IPS-15b (cell line): Measurements from ENCODE around the gene ARHGAP18.

ENCODE experiments used
- H3K27me3 ChIP-seq: one replicate; pipeline ENCODE4 v1.6.1; 2013; ENCODE audit warnings: low read length; ENCODE audit not compliant: control insufficient read depth, insufficient read depth
- H3K36me3 ChIP-seq: one replicate; pipeline ENCODE4 v1.6.1; 2013; ENCODE audit warnings: low read length; ENCODE audit not compliant: control insufficient read depth, insufficient read depth
- H3K4me1 ChIP-seq: one replicate; pipeline ENCODE4 v1.6.1; 2013; ENCODE audit warnings: mild to moderate bottlenecking, low read length; ENCODE audit not compliant: control insufficient read depth, insufficient read depth
- H3K4me3 ChIP-seq: one replicate; pipeline ENCODE4 v1.5.1; 2013; ENCODE audit warnings: low read depth, low read length
- H3K9ac ChIP-seq: one replicate; pipeline ENCODE4 v1.6.1; 2013; ENCODE audit warnings: low read depth, mild to moderate bottlenecking, low read length
- H3K9me3 ChIP-seq: one replicate; pipeline ENCODE4 v1.6.1; 2013; ENCODE audit warnings: mild to moderate bottlenecking, low read length; ENCODE audit not compliant: control insufficient read depth, insufficient read depth

The ARHGAP18 gene

GRCh38 chr6:129713806-129714333, 3.9 kb upstream of the ARHGAP18 start:
- Histone ChIP-seq H3K4me3 (no peak overlapping the region), H3K36me3 (no peaks in the 10 kb centered on the region), H3K4me1 (peaks cover 3% of the 10 kb centered on the region)

GRCh38 chr6:129711271-129711631, 1.3 kb upstream of the ARHGAP18 start:
- no peak overlapping the region for H3K9ac ChIP-seq
- H3K36me3 ChIP-seq = no peaks in the 10 kb centered on the region
- H3K9me3 ChIP-seq = no peaks in the 10 kb centered on the region
- no peaks in the 10 kb centered on the region for H3K27me3 ChIP-seq
- H3K4me1 ChIP-seq = peaks cover 3% of the 10 kb centered on the region
- no peak overlapping the region for H3K4me3 ChIP-seq

More at GRCh38 chr6:129713806-129714333, 3.9 kb upstream of the ARHGAP18 start:
- H3K9me3 ChIP-seq = no peaks in the 10 kb centered on the region
- H3K9ac ChIP-seq = no peak overlapping the region
- H3K27me3 ChIP-seq = no peaks in the 10 kb centered on the region

DNA sequence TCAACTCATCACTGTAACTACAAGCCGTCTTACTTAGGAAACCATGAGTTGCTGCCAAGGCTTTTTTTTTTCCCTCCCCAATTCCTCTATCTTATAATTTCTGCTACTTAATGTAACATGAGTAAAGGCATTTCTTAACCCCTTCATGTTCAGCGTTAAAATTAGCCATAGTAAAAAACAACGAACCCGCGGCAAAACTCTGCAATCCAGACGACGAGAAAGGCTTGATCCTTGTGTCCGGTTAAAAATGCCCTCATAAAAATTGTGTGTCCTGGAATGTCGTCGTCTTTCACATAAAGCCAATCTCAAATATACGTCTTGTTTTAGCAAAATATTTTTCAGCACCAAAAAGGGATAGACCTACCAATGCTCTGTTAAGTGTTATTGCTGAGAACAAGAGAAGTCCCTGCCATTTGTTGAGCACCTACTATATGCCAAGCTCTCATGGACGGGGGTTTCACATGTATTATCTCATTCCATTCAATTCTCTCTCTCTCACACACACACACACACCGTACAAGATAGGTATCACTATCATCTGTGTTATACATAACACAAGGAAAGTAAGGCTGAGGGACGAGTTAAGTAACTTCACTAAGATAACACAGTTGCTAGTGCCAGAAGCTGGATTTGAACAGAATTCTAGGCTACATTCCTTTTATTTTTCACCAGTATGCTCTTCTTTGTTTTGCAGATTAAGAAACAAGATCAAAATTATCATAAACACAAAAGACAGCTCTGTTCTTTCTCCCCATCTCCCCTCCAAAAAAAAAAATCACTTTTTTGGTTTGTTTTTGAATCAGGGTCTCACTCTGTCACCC, 683 bp upstream of the ARHGAP18 start:
- Histone ChIP-seq H3K9me3 (no peaks in the 10 kb centered on the region), H3K9ac (peak overlapping the region; percentile 9), H3K27me3 (no peaks in the 10 kb centered on the region), H3K4me1 (peaks cover 3% of the 10 kb centered on the region), H3K4me3 (peak overlapping the region; percentile 71), H3K36me3 (no peaks in the 10 kb centered on the region)

- H3K27me3 ChIP-seq = no peaks in the 10 kb centered on the region
- H3K4me3 ChIP-seq = peak overlapping the region; percentile 71
- no peaks in the 10 kb centered on the region for H3K36me3 ChIP-seq
- no peaks in the 10 kb centered on the region for H3K9me3 ChIP-seq
- H3K9ac ChIP-seq = no peak overlapping the region
- H3K4me1 ChIP-seq = peaks cover 3% of the 10 kb centered on the region
These were observed 695 bp downstream of the ARHGAP18 start for GRCh38 chr6:129709196-129709768.

- peaks cover 3% of the 10 kb centered on the region for H3K4me1 ChIP-seq
- no peaks in the 10 kb centered on the region for H3K36me3 ChIP-seq
- no peak overlapping the region for H3K9ac ChIP-seq
- no peaks in the 10 kb centered on the region for H3K27me3 ChIP-seq
- no peaks in the 10 kb centered on the region for H3K9me3 ChIP-seq
- H3K4me3 ChIP-seq = no peak overlapping the region
These were observed 1.3 kb downstream of the ARHGAP18 start for GRCh38 chr6:129708496-129709195.

- H3K9ac ChIP-seq = no peak overlapping the region
- H3K4me3 ChIP-seq = no peak overlapping the region
- H3K27me3 ChIP-seq = no peaks in the 10 kb centered on the region
- H3K9me3 ChIP-seq = no peaks in the 10 kb centered on the region
- peaks cover 3% of the 10 kb centered on the region for H3K4me1 ChIP-seq
- H3K36me3 ChIP-seq = no peaks in the 10 kb centered on the region
These were observed 2.0 kb downstream of the ARHGAP18 start for GRCh38 chr6:129707882-129708495.

- H3K36me3 ChIP-seq = no peaks in the 10 kb centered on the region
- H3K4me1 ChIP-seq = peaks cover 3% of the 10 kb centered on the region
- no peaks in the 10 kb centered on the region for H3K27me3 ChIP-seq
- no peak overlapping the region for H3K9ac ChIP-seq
- H3K9me3 ChIP-seq = no peaks in the 10 kb centered on the region
- H3K4me3 ChIP-seq = no peak overlapping the region
These were observed 2.9 kb downstream of the ARHGAP18 start for GRCh38 chr6:129707028-129707427.

GRCh38 chr6:129705212-129705611, 4.8 kb downstream of the ARHGAP18 start:
- Histone ChIP-seq H3K9ac (no peak overlapping the region), H3K9me3 (no peaks in the 10 kb centered on the region), H3K36me3 (no peaks in the 10 kb centered on the region), H3K4me1 (peaks cover 3% of the 10 kb centered on the region), H3K27me3 (no peaks in the 10 kb centered on the region), H3K4me3 (no peak overlapping the region)

DNA sequence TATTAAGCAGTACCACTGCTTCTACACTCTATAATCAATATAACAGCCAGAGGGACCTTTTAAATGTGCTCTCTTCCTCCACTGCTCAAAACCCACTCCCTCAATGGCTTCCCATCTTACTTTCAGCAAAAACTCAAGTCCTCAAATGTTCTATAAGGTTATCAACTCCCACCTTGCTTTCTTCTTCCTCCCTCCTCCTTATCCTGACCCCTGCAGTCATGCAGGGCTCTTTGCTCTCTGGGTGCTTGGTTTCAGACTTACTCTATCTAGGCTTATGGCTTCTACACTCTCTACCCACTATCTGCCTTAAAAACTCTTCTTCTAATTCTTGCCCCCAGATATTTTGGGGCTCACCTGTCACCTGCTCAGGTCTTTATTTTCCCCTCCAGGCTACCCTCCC, 5.3 kb downstream of the ARHGAP18 start:
- peaks cover 3% of the 10 kb centered on the region for H3K4me1 ChIP-seq
- no peak overlapping the region for H3K9ac ChIP-seq
- H3K4me3 ChIP-seq = no peak overlapping the region
- H3K27me3 ChIP-seq = no peaks in the 10 kb centered on the region
- no peaks in the 10 kb centered on the region for H3K36me3 ChIP-seq
- H3K9me3 ChIP-seq = no peaks in the 10 kb centered on the region

GRCh38 chr6:129701721-129702455, 8.1 kb downstream of the ARHGAP18 start:
- H3K27me3 ChIP-seq = no peaks in the 10 kb centered on the region
- no peak overlapping the region for H3K4me3 ChIP-seq
- H3K4me1 ChIP-seq = no peaks in the 10 kb centered on the region
- no peaks in the 10 kb centered on the region for H3K9me3 ChIP-seq
- H3K36me3 ChIP-seq = no peaks in the 10 kb centered on the region
- H3K9ac ChIP-seq = no peak overlapping the region

- no peaks in the 10 kb centered on the region for H3K27me3 ChIP-seq
- H3K36me3 ChIP-seq = no peaks in the 10 kb centered on the region
- H3K4me1 ChIP-seq = no peaks in the 10 kb centered on the region
- no peak overlapping the region for H3K9ac ChIP-seq
- H3K4me3 ChIP-seq = no peak overlapping the region
- no peaks in the 10 kb centered on the region for H3K9me3 ChIP-seq
These were observed 9.3 kb downstream of the ARHGAP18 start for GRCh38 chr6:129700666-129701065.
